KOPT-K1 (cell line): ENCODE results near the gene CCNJL.

Source experiments
- H3K27ac ChIP-seq: fragments of 200-600 bp; sonication (generic); 2 replicates; pipeline ENCODE4 v1.5.1; 2016; ENCODE audit warnings: antibody characterized with exemption, mild to moderate bottlenecking, low read depth, low read length; ENCODE audit not compliant: poor library complexity, severe bottlenecking
- H3K36me3 ChIP-seq: fragments of 200-600 bp; sonication (generic); 2 replicates; pipeline ENCODE4 v1.5.1; 2017; ENCODE audit warnings: antibody characterized with exemption, mild to moderate bottlenecking, low read length, moderate library complexity; ENCODE audit not compliant: insufficient read depth
- H3K9me3 ChIP-seq: fragments of 200-600 bp; sonication (generic); 2 replicates; pipeline ENCODE4 v1.5.1; 2017; ENCODE audit warnings: antibody characterized with exemption, low read length, mild to moderate bottlenecking; ENCODE audit not compliant: insufficient read depth, poor library complexity, severe bottlenecking

The CCNJL gene

GRCh38 chr5:160210606-160211005 lies 101.8 kb downstream of the CCNJL start:
- Histone ChIP-seq H3K36me3 (no peaks in the 10 kb centered on the region), H3K9me3 (no peaks in the 10 kb centered on the region), H3K27ac (no peak overlapping the region)

DNA sequence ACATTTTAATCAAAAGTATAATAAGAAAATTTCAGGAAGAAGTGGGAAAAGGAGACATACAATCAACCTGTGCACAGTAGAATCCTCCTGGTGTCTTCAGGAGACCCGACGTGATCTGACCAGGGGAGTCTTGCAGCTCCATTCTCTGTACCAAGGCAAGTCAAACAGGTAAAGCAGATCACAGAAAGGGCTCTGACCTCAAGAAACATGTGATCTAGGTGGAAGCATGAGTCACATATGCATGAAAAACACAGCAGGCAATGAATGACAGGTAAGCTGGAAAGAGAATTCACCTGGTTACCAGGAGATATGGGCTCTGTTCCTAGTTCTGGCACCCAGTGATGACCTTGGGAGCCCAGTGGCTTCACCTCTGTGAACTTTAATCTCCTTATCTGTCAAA lies 102.4 kb downstream of the CCNJL start:
- Histone ChIP-seq H3K36me3 (no peaks in the 10 kb centered on the region), H3K27ac (no peak overlapping the region), H3K9me3 (no peaks in the 10 kb centered on the region)

GRCh38 chr5:160207061-160207460 lies 105.3 kb downstream of the CCNJL start:
- Histone ChIP-seq H3K27ac (no peak overlapping the region), H3K9me3 (no peaks in the 10 kb centered on the region), H3K36me3 (no peaks in the 10 kb centered on the region)
